Neuronal stem cell (in vitro differentiated cells): ENCODE data around the gene TIMP3. TPM values are rescaled to one million over a fixed set of nuclear protein-coding genes. Genes with fewer than 3 reads are reported as not detected.

Experiments used
- DNase-seq: peaks from one replicate; pipeline ENCODE4 v3.0.0-alpha.2; 2013; ENCODE audit warnings: low spot score
- H2AFZ ChIP-seq: one replicate; pipeline ENCODE4 v1.6.1; 2013; ENCODE audit warnings: mild to moderate bottlenecking, low read length, inconsistent platforms
- H2AK5ac ChIP-seq: 2 replicates; pipeline ENCODE4 v1.6.1; 2013; ENCODE audit warnings: low read depth, mild to moderate bottlenecking, inconsistent platforms, low read length, moderate library complexity, mixed read lengths
- H2BK120ac ChIP-seq: 2 replicates; pipeline ENCODE4 v1.6.1; 2013; ENCODE audit warnings: low read depth, mild to moderate bottlenecking, inconsistent platforms, low read length, moderate library complexity, mixed read lengths
- H2BK12ac ChIP-seq: one replicate; pipeline ENCODE4 v1.6.1; 2013; ENCODE audit warnings: low read length, inconsistent platforms
- H2BK15ac ChIP-seq: 2 replicates; pipeline ENCODE4 v1.6.1; 2013; ENCODE audit warnings: mild to moderate bottlenecking, low read length, inconsistent platforms, mixed read lengths
- H2BK5ac ChIP-seq: one replicate; pipeline ENCODE4 v1.6.1; 2013; ENCODE audit warnings: inconsistent platforms, mild to moderate bottlenecking, low read length, moderate library complexity
- H3K14ac ChIP-seq: one replicate; pipeline ENCODE4 v1.6.1; 2013; ENCODE audit warnings: low read length, inconsistent platforms
- H3K18ac ChIP-seq: 2 replicates; pipeline ENCODE4 v1.6.1; 2013; ENCODE audit warnings: low read length, inconsistent platforms
- H3K23ac ChIP-seq: 2 replicates; pipeline ENCODE4 v1.6.1; 2013; ENCODE audit warnings: low read depth, mild to moderate bottlenecking, mixed read lengths, low read length, inconsistent platforms; ENCODE audit not compliant: poor library complexity
- H3K27ac ChIP-seq: replicated peaks from 3 replicates; pipeline ENCODE4 v1.5.1; 2013; ENCODE audit warnings: low read length, inconsistent platforms
- H3K27me3 ChIP-seq, 3 experiments: 2 replicates each; pipeline ENCODE4 v1.6.1; 2013; ENCODE audit warnings: low read length in 3 of 3, mild to moderate bottlenecking in 2 of 3, inconsistent platforms in 1 of 3, low read depth in 1 of 3, mixed read lengths in 1 of 3, moderate library complexity in 1 of 3; ENCODE audit not compliant: control insufficient read depth in 3 of 3, insufficient read depth in 3 of 3
- H3K36me3 ChIP-seq, 2 donors: replicated peaks in 1 of 2; 2 replicates each; pipeline ENCODE4 v1.6.1; 2013; ENCODE audit warnings: low read length in 2 of 2; ENCODE audit not compliant: control insufficient read depth in 2 of 2, insufficient read depth in 2 of 2
- H3K4ac ChIP-seq: 2 replicates; pipeline ENCODE4 v1.6.1; 2013; ENCODE audit warnings: inconsistent platforms, mild to moderate bottlenecking, low read length, moderate library complexity
- H3K4me1 ChIP-seq, 2 donors: 1 replicate in 1 of 2; 2 replicates in 1 of 2; pipeline ENCODE4 v1.6.1; 2013; ENCODE audit warnings: low read length in 2 of 2, low read depth in 1 of 2; ENCODE audit not compliant: control insufficient read depth in 2 of 2, insufficient read depth in 1 of 2
- H3K4me2 ChIP-seq: one replicate; pipeline ENCODE4 v1.6.1; 2013; ENCODE audit warnings: mild to moderate bottlenecking, low read length, inconsistent platforms; ENCODE audit not compliant: insufficient read depth, poor library complexity, severe bottlenecking
- H3K4me3 ChIP-seq, 2 donors: 2 replicates each; pipeline ENCODE4 v1.5.1; 2013; ENCODE audit warnings: low read length in 2 of 2, mild to moderate bottlenecking in 2 of 2, inconsistent platforms in 1 of 2, moderate library complexity in 1 of 2
- H3K79me1 ChIP-seq: one replicate; pipeline ENCODE4 v1.6.1; 2013; ENCODE audit warnings: low read depth, mild to moderate bottlenecking, inconsistent platforms, low read length, moderate library complexity
- H3K9ac ChIP-seq: one replicate; pipeline ENCODE4 v1.6.1; 2013; ENCODE audit warnings: mild to moderate bottlenecking, low read depth, low read length, inconsistent platforms; ENCODE audit not compliant: poor library complexity
- H3K9me3 ChIP-seq, 2 donors: replicated peaks in 1 of 2; 2 replicates each; pipeline versions ENCODE3 to v1.6.1; 2013; ENCODE audit warnings: low read length in 2 of 2, mild to moderate bottlenecking in 2 of 2, inconsistent platforms in 1 of 2, low read depth in 1 of 2, mixed read lengths in 1 of 2, moderate library complexity in 1 of 2; ENCODE audit not compliant: control insufficient read depth in 2 of 2, insufficient read depth in 1 of 2
- H4K8ac ChIP-seq: one replicate; pipeline ENCODE4 v1.6.1; 2013; ENCODE audit warnings: low read depth, mild to moderate bottlenecking, inconsistent platforms, low read length, moderate library complexity
- H4K91ac ChIP-seq: one replicate; pipeline ENCODE4 v1.6.1; 2013; ENCODE audit warnings: low read length, low read depth, mild to moderate bottlenecking, inconsistent platforms; ENCODE audit not compliant: poor library complexity
- WGBS, 2 donors: extraction: QIAGEN DNeasy Blood & Tissue Kit; methylation state at CpG; one replicate each; pipeline ENCODE4 v1.1.7; 2013; ENCODE audit warnings: missing lambda C conversion rate in 2 of 2, mixed read lengths in 1 of 2; ENCODE audit not compliant: insufficient read length in 2 of 2, insufficient replicate concordance in 1 of 2; ENCODE audit errors: extremely low coverage in 2 of 2; 5-methylcytosine and 5-hydroxymethylcytosine counted together
- polyA plus RNA-seq, 2 experiments: library from polyadenylated mRNA; stranded (reverse); fragments of 200-250 nt; gene quantifications; one replicate each; pipeline ENCODE4 v1.2.3, GENCODE V29; 2013

The TIMP3 gene
- polyA plus RNA-seq (2013, experiment 1 of 2), result 15.2 TPM
- polyA plus RNA-seq (2013, experiment 2 of 2), result 16.2 TPM

DNA sequence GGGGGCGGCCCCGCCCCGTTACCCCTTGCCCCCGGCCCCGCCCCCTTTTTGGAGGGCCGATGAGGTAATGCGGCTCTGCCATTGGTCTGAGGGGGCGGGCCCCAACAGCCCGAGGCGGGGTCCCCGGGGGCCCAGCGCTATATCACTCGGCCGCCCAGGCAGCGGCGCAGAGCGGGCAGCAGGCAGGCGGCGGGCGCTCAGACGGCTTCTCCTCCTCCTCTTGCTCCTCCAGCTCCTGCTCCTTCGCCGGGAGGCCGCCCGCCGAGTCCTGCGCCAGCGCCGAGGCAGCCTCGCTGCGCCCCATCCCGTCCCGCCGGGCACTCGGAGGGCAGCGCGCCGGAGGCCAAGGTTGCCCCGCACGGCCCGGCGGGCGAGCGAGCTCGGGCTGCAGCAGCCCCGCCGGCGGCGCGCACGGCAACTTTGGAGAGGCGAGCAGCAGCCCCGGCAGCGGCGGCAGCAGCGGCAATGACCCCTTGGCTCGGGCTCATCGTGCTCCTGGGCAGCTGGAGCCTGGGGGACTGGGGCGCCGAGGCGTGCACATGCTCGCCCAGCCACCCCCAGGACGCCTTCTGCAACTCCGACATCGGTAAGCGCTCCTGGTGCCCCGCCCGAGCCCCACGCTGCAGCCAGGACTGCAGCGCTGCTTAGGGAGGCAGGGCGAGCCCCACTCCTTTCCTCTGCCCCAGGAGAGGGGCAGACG, at the start of gene TIMP3:
Gene TIMP3 (plus strand): TSS at position 169 of the 700 bp plus-strand sequence. CDS start 297 bp downstream, at position 466.
- H2BK5ac ChIP-seq, result no peak within 1 kb of the TSS
- peak; percentile 69 for DNase-seq

DNA sequence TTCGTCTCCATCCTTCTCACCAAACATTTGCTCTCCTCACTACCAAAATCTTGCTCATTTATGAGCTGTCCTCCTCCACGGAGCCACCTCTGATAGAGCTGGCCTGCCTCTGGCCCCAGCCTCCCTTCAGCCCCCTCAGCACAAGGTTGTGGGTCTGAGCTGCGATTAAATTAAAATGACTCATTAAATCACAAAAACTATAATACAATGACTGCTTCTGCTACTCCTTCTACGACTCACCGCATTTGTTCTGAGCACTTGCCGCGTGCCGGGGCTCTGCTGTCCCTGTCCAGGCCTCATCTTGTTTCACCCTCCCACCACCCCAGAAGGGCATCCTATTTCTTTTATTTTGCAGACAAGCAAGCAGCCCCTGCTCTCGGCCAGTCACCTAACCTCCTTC, 49.2 kb upstream of the TIMP3 start:
- H3K27me3 ChIP-seq, result no peaks in the 10 kb centered on the region
- no peak overlapping the region for H3K9ac ChIP-seq
- no peak overlapping the region for H3K23ac ChIP-seq
- H3K4me2 ChIP-seq, result no peak overlapping the region
- no peaks in the 10 kb centered on the region for H3K4me1 ChIP-seq
- no peak for DNase-seq
- H2BK120ac ChIP-seq, result no peak overlapping the region
- no peak overlapping the region for H3K27ac ChIP-seq
- no peak overlapping the region for H4K8ac ChIP-seq
- no peak overlapping the region for H2BK12ac ChIP-seq
- no peaks in the 10 kb centered on the region for H3K36me3 ChIP-seq
- no peak overlapping the region for H3K14ac ChIP-seq
- no peak overlapping the region for H3K4me3 ChIP-seq
- no peak overlapping the region for H2BK5ac ChIP-seq
- no peak overlapping the region for H3K4ac ChIP-seq
- no peak overlapping the region for H2BK15ac ChIP-seq
- no peak overlapping the region for H2AFZ ChIP-seq
- no peaks in the 10 kb centered on the region for H3K9me3 ChIP-seq
- no CpG with 5 or more reads among the region's 9 CpGs for WGBS, 2 donors
- no peak overlapping the region for H4K91ac ChIP-seq
- H3K79me1 ChIP-seq, result no peaks in the 10 kb centered on the region
- peak overlapping the region; percentile 33 for H3K18ac ChIP-seq
- H2AK5ac ChIP-seq, result no peak overlapping the region

More for the DNA sequence above, at the start of gene TIMP3:
- H3K27me3 ChIP-seq, result peaks cover 0 to 62% (median 7%) of the 10 kb centered on the region in 3 experiments
- no peaks in the 10 kb centered on the region for H3K9me3 ChIP-seq
- H4K91ac ChIP-seq, result no peak within 1 kb of the TSS
- peak within 1 kb of the TSS; percentile 86 for H3K18ac ChIP-seq
- peak within 1 kb of the TSS; percentile 31 to 92 for H3K4me3 ChIP-seq
- no peak within 1 kb of the TSS for H2BK12ac ChIP-seq
- peak within 1 kb of the TSS; percentile 92 for H3K9ac ChIP-seq
- peak within 1 kb of the TSS; percentile 97 for H3K23ac ChIP-seq
- WGBS, 2 donors, result no CpG with 5 or more reads among the region's 72 CpGs
- H3K4me2 ChIP-seq, result peak within 1 kb of the TSS; percentile 97
- peak within 1 kb of the TSS; percentile 33 for H2AK5ac ChIP-seq
- no peak within 1 kb of the TSS for H2BK120ac ChIP-seq
- H2AFZ ChIP-seq, result peak within 1 kb of the TSS; percentile 81
- no peak within 1 kb of the TSS for H3K27ac ChIP-seq
- peaks cover 0 to 33% of the 10 kb centered on the region in 2 donors for H3K4me1 ChIP-seq
- no peak within 1 kb of the TSS for H4K8ac ChIP-seq
- no peak within 1 kb of the TSS for H3K4ac ChIP-seq
- H3K79me1 ChIP-seq, result no peaks in the 10 kb centered on the region
- no peaks in the 10 kb centered on the region for H3K36me3 ChIP-seq
- peak within 1 kb of the TSS; percentile 83 for H3K14ac ChIP-seq
- H2BK15ac ChIP-seq, result no peak within 1 kb of the TSS

GRCh38 chr22:32752816-32753520, 48.5 kb upstream of the TIMP3 start:
- H3K14ac ChIP-seq, result no peak overlapping the region
- H3K27ac ChIP-seq, result no peak overlapping the region
- no CpG with 5 or more reads among the region's 11 CpGs for WGBS, 2 donors
- no peaks in the 10 kb centered on the region for H3K9me3 ChIP-seq
- no peak overlapping the region for H2BK12ac ChIP-seq
- no peak overlapping the region for H3K23ac ChIP-seq
- H3K9ac ChIP-seq, result no peak overlapping the region
- no peaks in the 10 kb centered on the region for H3K79me1 ChIP-seq
- no peak overlapping the region for H3K4ac ChIP-seq
- no peak overlapping the region for H2AK5ac ChIP-seq
- H2BK15ac ChIP-seq, result no peak overlapping the region
- no peak overlapping the region for H2BK5ac ChIP-seq
- no peak overlapping the region for H2AFZ ChIP-seq
- no peak for DNase-seq
- H3K4me2 ChIP-seq, result no peak overlapping the region
- H2BK120ac ChIP-seq, result no peak overlapping the region
- H4K8ac ChIP-seq, result no peak overlapping the region
- H3K27me3 ChIP-seq, result no peaks in the 10 kb centered on the region
- H3K4me3 ChIP-seq, result no peak overlapping the region
- no peaks in the 10 kb centered on the region for H3K4me1 ChIP-seq
- H4K91ac ChIP-seq, result no peak overlapping the region
- peak overlapping the region; percentile 33 for H3K18ac ChIP-seq
- H3K36me3 ChIP-seq, result no peaks in the 10 kb centered on the region

- Histone ChIP-seq H3K23ac (no peak overlapping the region), H3K27ac (no peak overlapping the region), H3K18ac (no peak overlapping the region), H3K36me3 (no peaks in the 10 kb centered on the region), H2BK5ac (no peak overlapping the region), H3K4me2 (no peak overlapping the region), H3K14ac (no peak overlapping the region), H3K4ac (no peak overlapping the region), H3K9me3 (no peaks in the 10 kb centered on the region), H4K8ac (no peak overlapping the region), H2AFZ (no peak overlapping the region), H3K27me3 (no peaks in the 10 kb centered on the region), H2AK5ac (no peak overlapping the region), H3K9ac (no peak overlapping the region), H2BK12ac (no peak overlapping the region), H3K79me1 (no peaks in the 10 kb centered on the region), H2BK15ac (no peak overlapping the region), H2BK120ac (no peak overlapping the region), H3K4me1 (no peaks in the 10 kb centered on the region), H3K4me3 (no peak overlapping the region), H4K91ac (no peak overlapping the region)
- WGBS, 2 donors, result no CpG with 5 or more reads among the region's 6 CpGs
- no peak for DNase-seq
Observed at GRCh38 chr22:32753591-32753990, 47.9 kb upstream of the TIMP3 start.
